Inferior parietal cortex (tissue), 1 donor: Measurements from ENCODE around the gene STAT5A.

Experiments
- DNase-seq: peaks from one replicate; pipeline ENCODE4 v3.0.0-alpha.2; 2016; ENCODE audit errors: extremely low spot score

The STAT5A gene

DNA sequence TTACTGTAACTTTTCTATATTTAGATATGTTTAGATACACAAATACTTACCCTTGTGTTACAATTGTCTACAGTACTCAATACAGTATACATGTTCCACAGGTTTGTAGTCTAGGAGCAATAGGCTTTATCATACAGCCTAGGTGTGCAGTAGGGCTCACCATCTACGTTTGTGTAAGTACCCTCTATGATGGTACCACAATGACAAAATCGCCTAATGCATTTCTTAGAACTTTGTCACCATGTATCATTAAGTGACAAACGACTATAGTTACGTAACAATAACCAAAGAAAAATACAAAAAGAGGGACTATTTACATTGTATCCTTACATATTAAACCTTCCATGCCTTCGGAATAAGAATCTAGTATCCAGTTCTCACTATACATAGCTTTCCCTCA lies 20.1 kb upstream of the STAT5A start:
- no peak for DNase-seq

GRCh38 chr17:42270170-42270535 lies 18.1 kb upstream of the STAT5A start:
- no peak for DNase-seq

GRCh38 chr17:42270596-42270995 lies 17.7 kb upstream of the STAT5A start:
- DNase-seq = no peak

DNA sequence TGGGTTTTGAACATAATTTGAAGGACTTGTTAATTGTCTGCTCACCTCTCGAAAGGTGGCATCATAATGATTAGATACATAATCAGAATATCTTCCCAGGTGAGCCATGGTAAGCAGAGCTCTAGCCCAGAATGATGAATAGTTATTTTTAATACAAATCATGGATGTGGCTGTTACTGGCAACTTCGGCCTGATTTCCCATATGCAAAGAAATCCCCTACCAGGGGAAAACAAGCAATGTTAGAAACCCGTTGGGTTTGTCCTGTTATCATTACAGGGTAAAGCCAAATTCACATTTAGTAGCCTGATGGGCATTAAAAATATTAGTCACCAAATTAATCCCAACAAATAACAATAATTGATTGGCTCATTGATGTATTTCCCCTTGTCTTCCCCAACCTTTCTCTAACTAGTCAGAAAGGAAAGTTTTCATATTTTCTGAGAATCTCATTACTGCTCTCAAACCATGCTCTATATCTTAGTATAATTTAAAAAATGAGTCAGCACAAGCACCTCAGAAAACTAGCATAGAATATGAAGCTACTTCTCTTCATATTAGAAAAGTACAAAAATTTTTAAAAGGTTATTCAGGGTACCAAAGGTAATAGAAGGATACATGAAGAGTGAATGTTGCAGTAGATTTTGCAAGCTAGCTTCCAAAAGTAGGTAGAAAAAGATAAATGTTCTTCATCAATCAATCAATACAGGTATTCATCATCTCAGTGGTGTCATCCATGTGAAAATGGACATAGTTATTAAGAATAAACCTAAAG lies 17.1 kb upstream of the STAT5A start:
- no peak for DNase-seq

DNA sequence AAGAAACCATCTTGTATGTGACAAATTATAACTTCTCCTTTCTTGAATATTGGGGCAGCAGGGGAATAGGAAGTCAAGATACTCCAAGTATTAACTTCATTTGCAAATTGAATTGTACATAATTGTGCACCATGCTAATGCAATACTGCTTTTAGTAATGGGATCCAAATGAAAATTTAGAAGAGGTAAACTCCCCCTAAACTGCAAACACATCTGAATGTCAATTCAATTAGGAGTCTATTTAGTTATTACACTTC lies 16.6 kb upstream of the STAT5A start:
- no peak for DNase-seq

DNA sequence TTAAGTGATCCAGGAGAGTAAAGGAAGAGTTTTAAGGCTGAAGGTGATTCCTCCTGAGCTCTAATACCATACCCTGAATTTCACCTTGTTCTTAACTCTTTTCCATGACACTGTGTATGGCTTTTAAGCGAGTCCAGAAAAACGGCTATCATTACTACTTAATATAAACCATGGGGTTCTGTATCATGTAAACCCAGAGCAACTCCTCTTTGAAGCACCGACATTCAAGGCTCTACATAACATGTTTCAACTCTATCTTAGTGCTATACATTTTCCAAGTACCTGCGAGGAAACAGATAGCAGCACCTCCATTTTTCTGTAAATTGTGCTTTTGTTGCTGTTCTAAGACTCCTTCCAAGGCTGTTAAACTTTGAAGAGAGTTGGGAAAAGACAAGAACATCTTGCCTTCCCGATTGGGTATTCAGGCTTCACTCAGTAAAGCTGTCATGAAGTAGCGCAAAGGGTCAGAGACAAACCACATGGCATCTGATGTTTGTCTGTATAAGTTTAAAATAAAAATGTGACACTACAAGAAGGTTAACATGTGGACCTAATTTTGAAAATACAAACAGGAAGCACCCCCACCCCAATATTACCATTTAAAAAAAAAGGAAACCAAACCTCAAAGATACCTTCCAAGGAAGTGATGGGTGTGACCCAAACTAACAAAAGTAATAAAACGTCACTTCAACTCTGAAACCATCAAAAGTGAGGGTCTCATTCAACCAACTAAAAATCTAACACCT lies 16.0 kb upstream of the STAT5A start:
- DNase-seq = no peak

DNA sequence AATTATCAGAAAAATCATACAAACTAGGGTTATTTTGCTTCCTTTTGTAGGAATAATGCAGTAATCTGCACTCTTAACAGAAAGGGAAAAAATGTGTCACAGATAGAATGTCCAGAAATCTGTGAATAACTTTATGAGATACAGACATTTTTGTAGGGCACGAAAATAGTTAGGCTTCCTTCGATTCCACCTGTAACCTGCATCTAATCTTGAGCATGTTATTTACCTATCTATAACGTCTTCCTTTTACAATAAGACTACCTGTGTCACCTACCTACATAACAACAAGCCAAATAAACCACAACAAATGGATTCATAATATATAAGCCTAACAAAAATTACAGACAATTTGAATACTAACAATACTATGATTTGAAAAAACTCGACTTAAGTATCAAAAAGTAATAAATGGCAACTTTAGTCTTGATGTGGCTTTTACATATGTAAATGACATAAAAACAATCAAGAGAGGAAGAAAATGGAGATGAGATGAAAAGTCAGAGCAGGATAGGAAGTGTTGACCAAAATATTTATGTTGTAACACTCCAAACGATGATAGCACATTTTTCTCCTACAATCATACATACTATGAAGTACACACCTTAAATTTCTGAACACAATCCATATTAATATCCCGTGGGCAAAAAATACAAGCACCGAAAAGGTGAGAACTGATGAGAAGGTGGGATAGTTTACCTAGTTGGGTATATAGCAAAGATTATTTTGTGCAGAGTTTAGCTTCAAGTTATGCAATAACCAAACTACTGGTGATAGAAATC lies 14.6 kb upstream of the STAT5A start:
- no peak for DNase-seq

GRCh38 chr17:42274253-42274542 lies 14.1 kb upstream of the STAT5A start:
- DNase-seq = no peak

DNA sequence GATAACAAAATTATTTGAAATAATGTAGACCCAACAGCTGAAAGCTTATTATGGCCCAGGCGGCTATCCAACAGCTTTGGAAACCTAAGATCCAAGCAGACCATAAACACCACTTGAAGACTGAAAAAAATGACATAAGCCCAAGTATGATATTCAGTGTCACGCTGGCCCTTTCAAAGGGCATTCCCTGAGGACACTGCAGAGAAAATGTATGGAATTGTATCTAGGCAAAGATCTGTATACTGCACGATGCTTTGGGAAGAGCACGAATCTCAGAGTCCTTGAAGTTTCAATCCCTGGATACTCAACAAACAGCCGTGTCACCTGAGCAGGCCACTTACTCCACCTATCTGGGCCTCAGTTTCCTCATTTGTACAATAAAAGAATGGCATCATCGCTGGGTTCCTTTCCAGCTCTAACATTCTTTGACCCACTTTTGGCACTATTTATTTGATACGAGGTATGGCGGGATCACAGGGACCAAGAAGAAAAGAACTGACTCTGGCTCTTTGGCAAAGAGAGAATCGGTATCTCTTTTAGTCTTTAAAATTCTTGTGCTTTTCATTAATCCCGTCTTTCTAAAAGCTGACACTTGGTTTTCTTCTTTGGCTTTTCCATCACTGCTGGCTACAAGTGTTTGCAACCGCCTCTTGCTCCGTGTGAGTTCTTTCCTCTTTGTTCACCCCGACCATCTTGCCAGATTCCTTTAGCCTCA lies 13.3 kb upstream of the STAT5A start:
- DNase-seq = no peak

DNA sequence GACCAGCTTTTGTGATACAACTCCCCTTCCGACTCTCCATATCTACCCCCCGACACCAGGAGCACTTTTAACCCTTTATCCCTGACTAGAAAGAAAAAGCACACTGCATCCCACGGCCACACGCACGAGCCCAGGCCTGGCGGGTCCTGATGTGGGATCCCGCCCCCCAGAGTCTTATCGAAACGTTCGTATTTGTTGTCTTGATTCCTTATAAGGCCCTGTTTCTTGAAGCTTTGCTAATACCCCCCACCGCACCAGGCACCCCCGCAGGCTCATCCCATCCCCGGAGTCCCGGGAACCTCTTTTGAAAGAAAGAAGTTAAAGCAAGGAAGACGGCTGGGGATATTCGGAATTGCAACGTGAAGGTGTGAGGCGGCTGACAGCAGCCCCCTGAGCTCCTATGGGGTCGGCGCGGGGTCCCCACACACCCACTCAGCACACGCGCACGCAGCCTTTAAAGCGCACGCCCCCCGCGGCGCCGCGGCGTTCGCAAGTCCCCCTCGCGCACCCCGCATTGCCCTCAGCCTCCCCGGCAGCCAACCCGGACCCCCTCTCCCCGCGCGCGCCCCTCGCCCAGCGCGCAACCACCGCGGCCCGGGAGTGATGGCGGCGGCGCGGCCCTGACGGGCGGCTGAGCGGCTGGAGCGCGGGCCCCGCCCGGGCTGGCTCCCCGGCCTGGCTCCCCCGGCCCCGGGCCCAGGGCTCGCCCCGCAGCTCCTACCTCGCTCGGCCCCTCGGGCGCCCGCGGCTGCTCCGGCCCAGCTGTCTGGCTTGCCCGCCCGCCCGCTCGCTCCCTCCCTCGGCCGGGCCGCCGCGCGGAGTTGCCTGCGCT lies 12.6 kb upstream of the STAT5A start:
- no peak for DNase-seq

DNA sequence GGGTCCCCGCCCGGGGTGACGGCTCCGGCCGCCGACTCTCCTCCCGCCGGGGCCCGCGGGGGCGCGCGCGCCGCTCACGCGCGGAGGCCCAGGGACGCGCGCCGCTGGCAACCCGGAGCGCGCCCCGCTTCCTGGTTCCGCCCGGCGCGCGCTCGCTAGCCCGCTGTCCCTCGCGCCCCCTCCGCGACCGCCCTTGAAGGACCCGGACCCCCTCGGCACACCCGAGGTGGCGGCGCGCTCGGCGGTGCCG lies 12.0 kb upstream of the STAT5A start, which contains the start of gene STAT5B:
TSS of gene STAT5B (minus strand) at position 33 of the 250 bp plus-strand sequence. CDS start 44,264 bp downstream, outside the sequence.
- no peak for DNase-seq

- DNase-seq = no peak
Measured at GRCh38 chr17:42276609-42277341, 11.5 kb upstream of the STAT5A start.

GRCh38 chr17:42277342-42277712 lies 11.0 kb upstream of the STAT5A start:
- DNase-seq = no peak

DNA sequence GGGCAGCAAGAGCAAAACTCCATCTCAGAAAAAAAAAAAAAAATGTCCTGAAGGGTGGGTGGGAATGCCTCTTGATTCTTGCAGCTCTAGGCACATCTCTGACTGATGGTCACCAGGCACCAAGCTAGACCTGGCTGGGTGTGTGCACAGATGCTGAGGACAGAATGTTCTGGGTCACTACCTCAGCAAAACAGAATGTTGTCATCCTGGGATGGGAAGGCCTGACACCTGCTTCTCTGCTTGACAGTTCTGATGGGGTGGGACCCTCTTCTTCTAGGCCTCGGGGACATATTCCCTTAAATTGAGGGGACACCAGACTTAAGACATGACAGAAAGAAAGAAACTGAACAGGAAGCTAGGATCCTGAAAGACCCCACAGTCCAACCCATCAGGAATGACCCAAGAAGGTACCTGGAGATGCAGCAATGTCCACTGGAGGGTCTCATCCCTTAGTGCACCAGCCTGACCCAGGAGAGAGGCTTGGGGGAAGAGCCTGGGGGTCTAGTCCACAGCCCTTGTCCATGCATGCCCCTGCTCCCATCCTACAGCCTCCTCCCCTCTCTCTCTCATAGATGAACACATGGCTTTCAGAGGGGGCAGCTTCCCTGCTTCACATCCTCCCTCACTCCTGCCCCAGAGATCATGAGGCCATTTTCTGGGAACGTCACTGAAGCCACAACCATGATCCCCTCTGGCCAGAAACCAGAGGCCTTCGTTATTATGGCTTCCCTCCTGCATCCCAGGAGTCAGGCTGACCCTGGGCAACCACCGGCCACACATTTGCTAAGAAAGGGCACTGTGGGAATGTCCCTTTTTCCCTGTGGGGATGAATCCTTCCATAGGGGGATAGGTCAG lies 8.3 kb upstream of the STAT5A start:
- DNase-seq = no peak

- DNase-seq = no peak
Measured at GRCh38 chr17:42281571-42282096, 6.7 kb upstream of the STAT5A start.

GRCh38 chr17:42282478-42283080 lies 5.7 kb upstream of the STAT5A start:
- DNase-seq = no peak

- DNase-seq = no peak
Measured at GRCh38 chr17:42283241-42284023, 4.9 kb upstream of the STAT5A start.

- no peak for DNase-seq
Measured at GRCh38 chr17:42284024-42284369, 4.3 kb upstream of the STAT5A start.

GRCh38 chr17:42284566-42284965 lies 3.7 kb upstream of the STAT5A start:
- no peak for DNase-seq
